NCI-H1417 (cell line): ENCODE results near the gene NKAPL.
"Not testable (repeated sequence)": the region's sequence is repeated elsewhere in the genome, so short reads cannot be mapped to it uniquely, and the experiment has no call there.

Source experiments
- DNase-seq, 3 experiments: peaks; one replicate each; lab custom pipeline; 2025; lab: John Stamatoyannopoulos, UW

Gene NKAPL

DNA sequence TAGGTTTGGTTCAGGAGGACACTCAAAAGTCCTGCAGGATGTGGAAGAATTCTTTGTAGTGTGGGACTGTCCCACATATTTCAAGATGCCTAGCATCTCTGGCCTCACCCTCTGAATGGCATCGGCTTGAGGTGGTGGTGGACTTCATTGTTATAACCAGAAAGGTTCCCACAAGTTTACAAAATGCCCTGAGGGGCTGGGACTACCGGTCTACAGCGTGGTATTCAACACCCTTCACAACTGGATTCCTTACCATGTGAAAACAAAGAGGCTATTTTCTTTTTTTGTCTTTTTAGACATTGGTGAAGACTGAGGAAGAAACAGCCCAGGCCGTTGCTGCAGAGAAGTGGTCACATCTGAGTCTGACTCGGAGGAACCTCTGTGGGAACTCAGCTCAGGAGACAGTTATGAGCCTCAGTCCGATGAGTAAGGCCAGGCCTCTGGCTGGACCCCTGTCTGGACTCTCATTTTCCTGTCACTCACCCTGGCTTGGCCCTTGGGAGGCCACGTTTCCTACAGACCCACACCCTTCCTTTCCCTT, 37.5 kb downstream of the NKAPL start:
- no peak for DNase-seq

DNA sequence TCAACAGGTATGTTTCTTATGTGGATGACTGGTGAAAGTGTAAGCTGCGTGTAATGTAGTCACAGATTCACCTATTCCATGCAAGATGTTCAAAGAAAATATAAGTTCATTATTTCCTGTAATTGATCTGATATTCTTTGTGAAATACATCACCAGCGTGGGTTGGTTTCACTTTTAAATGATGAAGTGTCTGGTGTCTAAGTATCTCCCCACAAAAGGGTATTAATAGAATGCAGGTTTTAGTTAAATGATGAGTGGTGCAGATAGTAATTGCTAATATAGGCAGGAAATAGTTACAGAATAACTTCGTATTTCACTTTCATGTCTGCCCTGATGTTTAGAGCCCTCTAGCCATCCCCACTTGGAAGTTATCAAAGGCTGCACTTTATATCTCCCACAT, 44.5 kb downstream of the NKAPL start:
- no peak for DNase-seq

- not testable (repeated sequence) for DNase-seq
These were observed 47.3 kb downstream of the NKAPL start for GRCh38 chr6:28306363-28306762.
